Hindlimb muscle (tissue), 1 donor: ENCODE data around the gene ST3GAL2. TPM values are rescaled to one million over a fixed set of nuclear protein-coding genes. Genes with fewer than 3 reads are reported as not detected.
A peak's percentile ranks its signal among the peaks of the same experiment; 100 is the strongest.
"Not testable (repeated sequence)": the region's sequence is repeated elsewhere in the genome, so short reads cannot be mapped to it uniquely, and the experiment has no call there.

Source experiments
- DNase-seq: peaks from one replicate; pipeline ENCODE4 v3.0.0-alpha.2; 2013
- polyA plus RNA-seq: library from polyadenylated mRNA; unstranded; fragments of 120-200 nt; gene quantifications from one replicate; pipeline ENCODE4 v1.2.1, GENCODE V29; 2013; ENCODE audit not compliant: insufficient read length

The ST3GAL2 gene
- polyA plus RNA-seq, 1 donor: 30.5 TPM

DNA sequence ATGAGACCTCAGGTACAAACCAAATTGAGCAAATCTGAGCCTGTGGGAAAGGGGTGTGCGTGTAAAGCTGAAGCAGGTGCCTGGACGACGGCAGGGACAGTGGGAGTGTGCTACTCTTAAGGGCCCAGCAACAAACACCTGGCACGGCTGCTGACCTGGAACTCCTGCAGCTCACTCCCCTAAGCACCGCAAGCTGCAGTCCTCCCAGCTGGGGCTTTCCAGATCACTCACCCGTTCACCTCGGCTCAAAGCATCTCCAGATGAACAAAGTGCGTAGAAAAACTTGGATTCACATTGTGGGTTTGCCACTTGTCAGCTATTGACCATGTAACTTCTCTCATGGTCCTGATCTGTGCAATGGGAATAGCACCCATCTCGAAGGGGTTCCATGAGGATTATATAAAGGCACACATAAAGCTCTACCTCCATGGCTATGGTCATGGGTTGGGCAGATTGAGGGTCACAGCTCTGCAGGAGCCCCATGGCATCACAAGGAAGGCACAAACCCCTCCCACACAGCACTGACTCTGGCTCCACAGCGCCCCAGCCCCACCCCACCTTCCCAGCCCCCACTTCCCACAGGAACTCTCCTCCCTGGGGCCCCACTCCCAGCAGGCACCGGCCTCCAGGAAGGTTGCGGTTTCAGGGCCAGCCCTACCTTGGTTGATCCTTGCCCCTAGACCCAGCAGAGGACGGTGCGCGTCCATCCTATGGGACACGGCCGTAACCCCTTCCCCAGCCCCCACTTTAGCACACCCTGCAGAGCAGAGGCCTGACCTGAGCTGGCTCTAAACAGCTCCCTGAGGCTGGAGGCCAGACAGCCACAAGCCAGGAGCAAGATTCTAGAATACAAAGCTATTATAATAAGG, 21.9 kb downstream of the ST3GAL2 start:
- DNase-seq: no peak

DNA sequence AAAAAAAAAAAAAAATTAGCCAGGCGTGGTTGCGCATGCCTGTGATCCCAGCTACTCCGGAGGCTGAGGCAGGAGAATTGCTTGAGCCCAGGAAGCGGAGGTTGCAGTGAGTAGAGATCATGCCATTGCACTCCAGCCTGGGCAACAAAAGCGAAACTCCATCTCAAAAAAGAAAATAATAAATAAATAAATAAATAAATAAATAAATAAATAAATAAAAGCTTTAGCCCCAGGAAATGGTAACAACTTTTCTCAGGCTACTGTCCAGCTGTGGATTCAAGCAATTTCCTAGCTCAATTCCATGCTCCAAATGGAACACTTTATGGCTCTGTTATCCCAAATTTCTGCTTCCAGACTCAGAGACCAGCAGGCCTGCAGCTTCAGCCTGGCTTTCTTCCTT, 25.3 kb downstream of the ST3GAL2 start:
- not testable (repeated sequence) for DNase-seq

DNA sequence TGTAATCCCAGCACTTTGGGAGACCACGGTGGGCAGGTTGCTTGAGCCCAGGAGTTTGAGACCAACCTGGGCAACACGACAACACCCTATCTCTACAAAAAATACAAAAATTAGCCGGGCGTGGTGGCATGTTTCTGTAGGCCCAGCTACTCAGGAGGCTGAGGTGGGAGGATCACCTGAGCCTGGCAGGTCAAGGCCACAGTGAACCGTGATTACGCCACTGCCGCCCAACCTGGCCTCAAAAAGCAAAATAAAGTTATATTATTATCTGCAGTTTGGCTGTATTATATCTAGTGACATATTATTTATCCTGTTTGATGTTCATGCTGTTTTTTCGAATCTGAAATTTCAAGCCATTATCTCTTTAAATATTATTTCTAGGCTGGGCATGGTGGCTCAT, 26.5 kb downstream of the ST3GAL2 start:
- DNase-seq: no peak

DNA sequence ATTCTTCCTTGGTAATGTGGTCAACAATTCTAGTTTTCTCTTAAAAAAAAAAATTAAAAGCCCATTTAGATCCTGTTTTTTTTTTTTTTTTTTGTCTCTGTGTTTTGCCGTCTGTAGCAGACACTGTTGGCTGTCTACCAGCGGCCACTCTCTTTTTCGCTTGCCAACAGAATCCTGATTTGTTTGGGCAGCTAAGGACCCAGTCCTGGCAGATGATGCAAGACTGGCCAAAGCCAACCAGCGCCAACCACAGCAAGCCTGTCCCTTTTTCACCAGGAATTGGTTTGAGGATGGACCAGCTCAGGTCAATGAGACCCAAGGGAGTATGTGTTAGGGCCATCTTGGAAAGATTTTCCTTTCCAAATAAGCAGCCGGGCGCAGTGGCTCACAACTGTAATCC, 28.2 kb downstream of the ST3GAL2 start:
- no peak for DNase-seq

DNA sequence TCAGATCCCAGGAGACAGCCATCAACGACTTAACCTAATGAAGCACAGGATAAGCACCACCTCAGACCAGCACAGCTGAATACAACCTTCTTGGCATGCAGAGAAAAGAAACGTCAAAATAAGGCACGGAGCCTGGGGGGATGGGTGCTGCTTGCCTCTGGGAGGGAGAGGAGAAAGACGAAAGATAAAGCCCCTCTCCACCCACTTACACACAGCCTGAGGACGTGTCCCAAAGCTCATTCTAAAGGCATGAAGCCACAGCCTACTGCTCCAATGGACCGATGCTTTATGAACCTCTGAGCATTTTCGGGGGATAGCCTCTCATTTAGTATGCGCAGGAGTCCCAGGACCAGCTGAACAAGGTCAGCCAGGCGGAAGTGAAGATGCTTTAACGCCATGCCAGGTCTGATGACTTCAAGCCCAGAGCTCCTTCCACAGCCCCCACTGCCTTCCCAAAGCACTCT, 31.1 kb downstream of the ST3GAL2 start:
- no peak for DNase-seq

DNA sequence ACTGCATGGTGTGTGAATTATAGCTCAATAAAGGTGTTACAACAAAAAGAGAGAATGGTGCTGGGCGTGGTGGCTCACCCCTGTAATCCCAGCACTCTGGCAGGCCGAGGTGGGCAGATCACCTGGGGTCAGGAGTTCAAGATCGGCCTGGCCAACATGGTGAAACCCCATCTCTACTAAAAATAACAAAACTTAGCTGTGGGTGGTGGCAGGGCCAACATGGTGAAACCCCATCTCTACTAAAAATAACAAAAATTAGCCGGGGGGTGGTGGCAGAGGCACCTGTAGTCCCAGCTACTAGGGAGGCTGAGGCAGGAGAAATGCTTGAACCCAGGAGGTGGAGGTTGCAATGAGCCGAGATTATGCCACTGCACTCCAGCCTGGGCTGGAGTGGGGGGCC, 32.8 kb downstream of the ST3GAL2 start:
- not testable (repeated sequence) for DNase-seq

DNA sequence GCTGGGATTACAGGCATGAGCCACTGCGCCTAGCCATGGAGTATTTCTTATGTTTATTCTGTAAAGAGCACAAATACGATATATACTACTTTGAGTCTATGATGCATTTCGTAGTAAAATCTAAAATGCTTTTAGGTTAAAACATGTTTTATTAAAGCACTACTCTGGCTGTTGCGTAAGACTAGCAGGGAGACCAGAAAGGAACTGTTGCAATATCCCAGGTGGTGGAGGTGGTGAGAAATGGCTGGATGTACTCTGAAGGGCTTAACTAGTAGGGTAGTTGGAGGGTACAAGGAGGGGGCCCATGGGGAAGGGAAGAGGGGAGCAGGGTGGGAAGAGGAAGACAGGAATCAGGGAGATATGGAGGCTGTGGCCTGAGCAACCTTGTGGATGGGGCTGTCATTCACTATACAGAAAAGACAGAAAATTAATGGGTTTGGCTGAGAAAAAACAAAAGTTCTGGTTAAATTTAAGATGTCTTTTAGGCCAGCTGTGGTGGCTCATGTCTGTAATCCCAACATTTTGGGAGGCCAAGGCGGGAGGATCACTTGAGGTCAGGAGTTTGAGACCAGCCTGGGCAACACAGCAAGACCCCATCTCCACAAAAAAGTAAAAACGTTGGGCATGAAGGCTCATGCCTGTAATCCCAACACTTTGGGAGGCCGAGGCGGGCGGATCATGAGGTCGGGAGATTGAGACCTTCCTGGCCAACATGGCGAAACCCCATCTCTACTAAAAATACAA, 35.8 kb downstream of the ST3GAL2 start:
- no peak for DNase-seq

DNA sequence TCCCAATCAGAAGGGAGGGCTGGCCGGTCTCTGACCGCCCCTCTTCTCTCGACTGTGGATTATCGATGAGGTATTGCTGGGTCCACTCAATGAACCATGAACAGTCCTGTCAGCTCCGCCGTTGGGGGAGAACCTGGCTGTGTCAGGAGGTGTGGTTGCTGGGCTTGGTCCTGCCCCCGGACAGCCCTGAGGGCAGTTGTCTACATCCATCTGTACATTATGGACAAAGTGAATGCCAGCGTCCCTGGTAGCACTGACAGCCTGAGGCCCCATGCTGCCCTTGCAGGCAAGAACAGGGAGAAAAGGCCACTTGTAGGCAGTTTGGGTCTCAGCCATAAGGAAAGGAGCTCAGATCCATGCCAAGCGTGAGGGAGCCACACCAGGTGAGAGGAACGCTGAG, 38.9 kb downstream of the ST3GAL2 start:
- DNase-seq: no peak

DNA sequence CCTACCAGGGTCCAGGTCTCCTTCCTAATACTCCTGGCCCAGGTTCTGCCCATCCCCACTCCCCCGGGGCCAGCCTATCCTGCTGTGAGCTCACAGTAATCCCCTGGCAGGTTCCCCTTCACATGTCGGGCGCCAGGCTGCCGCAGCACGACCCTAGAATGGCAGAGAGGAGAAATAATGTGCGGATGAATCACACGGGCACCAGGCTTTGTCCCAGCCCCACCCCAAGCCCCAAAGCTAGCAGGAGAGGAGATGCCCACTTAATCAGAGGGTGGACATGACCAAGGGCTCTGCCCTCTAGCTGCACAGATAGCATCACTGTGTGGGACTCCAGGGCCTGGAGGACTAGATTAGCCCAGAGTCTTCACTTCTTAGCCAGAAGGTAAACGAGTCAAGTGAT, 39.5 kb downstream of the ST3GAL2 start:
- DNase-seq: no peak

DNA sequence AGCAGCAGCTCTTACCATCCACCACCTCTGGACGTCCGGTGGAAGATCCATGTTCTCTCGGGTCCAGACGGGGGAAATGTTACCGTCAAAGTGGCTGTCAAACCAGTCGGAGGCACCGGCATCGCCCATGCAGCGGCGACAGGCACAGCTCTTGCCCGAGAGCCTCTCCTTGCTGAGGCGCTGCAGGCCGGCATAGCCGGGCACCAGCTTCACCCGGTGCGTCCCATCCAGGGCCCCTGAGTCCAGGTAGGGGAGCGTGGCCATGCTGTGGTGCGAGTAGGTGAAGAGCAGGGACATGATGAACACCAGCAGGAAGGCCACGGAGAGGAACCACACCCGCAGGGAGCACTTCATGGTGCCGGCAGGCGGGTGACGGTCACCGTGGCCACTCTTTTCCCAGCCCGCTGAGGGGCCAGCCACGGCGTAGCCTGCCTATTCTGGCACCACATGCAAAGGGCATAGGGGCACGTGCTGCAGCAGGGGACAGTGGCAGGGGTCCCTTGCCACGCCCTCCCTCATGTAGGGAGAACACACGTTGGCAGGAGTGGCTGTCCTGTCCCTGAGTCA, 40.6 kb downstream of the ST3GAL2 start:
- no peak for DNase-seq

DNA sequence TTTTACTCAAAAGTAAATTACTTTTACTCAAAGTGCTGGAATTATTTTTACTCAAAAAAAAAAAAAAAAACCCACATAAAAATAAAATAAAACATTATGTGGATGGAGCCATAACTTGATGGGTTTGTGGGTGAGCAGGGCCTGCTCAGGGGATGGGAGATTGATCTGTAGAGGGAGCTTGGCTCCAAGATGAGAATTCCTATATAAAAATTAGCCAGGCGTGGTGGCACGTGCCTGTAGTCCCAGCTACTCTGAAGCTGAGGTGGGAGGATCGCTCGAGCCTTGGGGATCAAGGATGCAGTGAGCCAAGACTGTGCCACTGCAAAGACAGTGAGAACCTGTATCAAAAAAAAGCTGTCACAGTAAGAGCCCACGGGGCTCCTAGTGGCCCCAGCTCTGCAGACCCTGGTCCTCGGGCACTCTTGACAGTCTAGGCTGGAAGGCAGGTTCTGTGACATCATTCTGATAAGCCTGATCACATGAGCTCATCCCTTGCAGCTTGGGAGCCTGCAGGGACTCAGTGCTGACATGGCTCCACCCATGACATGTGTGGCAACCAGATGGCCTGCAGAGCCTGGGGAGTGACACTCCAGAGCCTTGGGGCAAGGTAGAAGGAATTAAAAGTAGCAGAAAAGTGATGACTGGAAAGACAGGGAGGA, 42.5 kb downstream of the ST3GAL2 start:
- no peak for DNase-seq

DNA sequence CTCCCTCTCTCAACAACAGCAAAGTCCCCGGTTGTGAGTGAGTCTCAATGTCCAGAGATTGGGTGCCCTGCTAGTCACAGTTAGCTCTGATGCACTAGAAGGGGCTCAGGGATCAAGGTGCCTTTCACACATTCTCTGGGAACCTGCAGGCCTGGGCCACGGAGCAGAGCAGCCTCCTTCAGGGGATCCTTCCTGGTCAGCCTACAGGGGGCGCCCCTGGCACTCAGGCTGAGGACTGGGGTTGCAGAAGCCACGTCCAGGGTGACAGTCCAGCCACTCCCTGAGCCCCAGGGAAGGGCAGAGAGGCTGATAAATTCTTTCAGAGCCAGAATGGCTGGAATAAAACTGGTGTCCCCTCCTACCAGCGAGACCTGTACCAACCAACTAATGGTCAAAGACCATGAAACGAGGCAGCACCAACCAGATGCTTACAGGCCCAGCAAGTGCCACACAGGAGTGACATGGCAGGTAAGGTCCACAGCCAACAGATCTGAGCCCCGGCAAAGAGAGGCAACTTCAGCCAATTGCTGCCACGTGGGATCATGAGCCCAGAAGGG, 43.5 kb downstream of the ST3GAL2 start:
- DNase-seq: peak; percentile 25

DNA sequence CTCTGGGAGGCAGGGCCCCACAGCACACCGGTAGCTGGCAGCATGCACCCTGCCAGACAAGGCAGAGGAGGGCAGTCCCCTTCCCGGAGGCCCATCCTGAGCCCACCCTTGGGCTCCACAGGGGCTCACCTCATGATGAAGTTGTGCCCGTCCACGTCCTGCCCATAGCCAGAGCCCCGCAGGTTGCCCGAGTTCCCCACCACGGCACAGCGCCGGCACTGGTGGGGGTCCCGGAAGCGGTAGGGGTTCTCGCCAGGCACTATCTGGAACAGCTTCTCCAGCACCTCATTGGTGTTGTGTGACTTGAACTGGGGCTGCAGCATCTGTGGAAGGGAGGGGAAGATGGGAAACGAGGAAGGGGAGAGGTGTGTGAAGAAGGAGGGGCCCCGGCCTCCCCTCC, 44.0 kb downstream of the ST3GAL2 start:
- no peak for DNase-seq

DNA sequence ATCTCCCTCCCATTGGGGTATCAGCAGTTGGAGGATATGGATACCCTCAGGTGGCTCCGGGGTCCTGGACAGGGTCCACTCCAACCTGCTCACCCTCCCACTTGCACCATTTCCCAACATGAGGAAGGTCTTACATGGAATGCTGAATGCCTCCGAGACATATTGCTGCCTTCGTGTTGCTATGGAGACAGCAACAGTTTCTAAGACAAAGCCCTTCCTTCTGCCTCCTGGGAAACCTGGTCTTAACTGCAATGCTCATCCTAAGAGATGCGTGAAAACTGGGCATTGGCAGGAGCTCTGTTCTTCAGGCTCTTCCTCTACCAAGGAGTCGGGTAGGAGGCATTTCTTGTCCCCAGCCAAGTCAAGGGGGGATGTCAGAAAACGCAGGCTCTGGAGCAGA, 45.2 kb downstream of the ST3GAL2 start:
- DNase-seq: no peak

DNA sequence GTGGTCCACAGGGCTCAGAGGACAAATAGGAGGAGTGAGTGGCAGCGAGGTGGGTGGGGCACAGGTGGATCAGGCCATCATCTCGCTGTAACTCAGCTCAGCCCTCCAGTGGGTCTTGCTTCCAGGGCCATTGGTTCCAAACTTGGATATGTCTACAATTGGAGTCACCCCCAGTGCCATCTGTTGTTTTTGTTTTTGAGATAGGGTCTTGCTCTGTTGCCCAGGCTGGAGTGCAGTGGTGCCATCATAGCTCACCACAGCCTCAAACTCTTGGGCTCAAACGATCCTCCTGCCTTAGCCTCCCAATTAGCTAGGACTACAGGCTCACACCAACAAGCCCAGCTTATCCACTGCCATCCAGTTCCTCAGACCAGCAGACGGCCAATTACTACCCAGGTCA, 46.3 kb downstream of the ST3GAL2 start:
- no peak for DNase-seq

DNA sequence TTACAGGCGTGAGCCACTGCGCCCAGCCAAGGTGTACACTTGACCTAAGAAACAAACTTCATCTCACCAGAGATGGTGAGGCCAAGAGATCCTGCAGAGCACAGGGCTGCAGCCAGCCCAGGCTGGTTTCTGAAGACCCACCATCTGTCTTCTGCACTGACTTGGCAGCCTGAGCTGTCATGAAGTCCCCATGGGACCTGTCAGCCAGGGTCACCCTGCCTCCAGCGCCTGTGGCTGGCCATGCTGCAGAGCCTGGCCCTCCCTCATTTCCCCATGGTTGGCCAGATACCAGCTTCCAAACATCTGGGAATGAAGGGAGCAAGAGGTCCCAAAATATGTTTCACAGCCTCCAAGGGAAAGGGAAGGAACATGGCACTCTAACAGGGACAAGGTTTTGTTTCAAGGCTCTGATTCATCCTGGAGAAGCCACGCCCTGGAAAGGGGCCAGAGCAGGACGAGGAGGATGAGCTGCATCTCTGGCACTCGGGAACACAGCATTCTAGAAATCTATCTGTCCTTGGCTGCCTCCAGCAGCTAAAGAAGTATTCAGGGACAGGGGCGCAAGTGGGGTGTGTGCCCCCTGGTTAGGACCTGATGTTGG, 46.9 kb downstream of the ST3GAL2 start:
- DNase-seq: no peak

DNA sequence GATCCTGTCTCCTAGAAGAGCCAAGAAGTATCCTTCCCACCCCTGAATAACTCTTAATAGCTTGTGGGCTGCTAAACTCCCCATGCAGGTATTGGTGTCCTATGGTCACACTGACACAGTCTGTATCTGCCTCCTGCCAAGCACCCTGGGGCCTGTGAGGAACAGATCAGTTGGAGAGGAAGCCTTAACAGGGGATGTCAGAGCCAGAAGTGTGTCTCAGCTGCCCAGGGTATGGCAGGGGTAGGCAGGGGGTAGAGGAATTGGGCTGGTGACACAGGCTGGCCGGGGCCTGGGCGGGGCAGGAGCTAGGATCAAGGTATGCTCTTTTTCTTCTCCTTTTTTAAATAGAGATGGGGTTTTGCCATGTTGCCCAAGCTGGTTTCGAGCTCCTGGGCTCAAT, 47.5 kb downstream of the ST3GAL2 start:
- no peak for DNase-seq

DNA sequence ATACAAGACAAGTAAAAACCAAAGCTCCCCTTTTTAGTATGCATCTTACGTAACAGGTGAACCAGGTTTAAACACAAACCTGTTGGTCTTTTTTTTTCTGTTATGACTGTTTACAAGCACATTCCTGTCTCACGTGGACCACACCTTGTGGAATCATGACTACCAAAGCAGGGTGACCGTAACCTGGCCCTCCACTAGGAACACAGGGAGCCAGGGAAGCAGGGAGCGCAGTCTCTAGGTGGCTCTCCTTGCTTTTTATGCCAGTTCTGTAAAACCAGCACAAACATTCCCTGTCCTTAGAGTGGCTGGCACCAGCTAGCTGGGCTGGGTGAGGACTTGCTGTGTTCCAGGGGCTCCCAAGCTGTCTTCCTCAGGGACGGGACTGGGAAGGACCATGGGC, 48.1 kb downstream of the ST3GAL2 start:
- DNase-seq: no peak

DNA sequence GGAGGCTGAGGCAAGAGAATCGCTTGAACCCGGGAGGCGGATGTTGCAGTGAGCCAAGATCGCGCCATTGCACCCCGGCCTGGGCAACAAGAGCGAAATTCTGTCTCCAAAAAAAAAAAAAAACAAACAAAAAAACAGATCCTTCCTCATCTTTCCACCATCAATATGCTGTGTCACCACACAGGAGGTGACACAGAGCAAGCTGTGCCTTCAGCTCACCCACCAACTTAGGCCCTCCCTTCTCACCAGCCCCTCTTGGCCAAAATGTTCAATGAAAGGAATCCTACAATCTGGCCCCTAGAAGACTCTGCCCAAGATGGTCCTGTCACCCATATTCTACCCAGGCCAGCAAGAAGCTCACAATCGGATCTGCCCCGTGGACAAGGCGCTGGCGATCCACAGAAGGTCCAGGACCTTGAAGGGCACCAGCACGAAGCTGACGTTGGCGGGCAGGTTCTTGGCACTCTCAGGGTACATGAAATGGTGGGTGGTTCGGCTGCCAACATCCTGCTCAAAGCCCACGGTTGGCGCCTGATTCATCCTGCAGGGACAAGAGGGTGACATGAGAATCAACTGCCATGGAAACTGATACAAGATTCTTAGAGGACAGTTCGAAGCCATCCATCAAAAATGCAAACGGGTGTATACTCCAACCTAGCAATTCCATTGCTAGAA, 50.8 kb downstream of the ST3GAL2 start:
- no peak for DNase-seq

DNA sequence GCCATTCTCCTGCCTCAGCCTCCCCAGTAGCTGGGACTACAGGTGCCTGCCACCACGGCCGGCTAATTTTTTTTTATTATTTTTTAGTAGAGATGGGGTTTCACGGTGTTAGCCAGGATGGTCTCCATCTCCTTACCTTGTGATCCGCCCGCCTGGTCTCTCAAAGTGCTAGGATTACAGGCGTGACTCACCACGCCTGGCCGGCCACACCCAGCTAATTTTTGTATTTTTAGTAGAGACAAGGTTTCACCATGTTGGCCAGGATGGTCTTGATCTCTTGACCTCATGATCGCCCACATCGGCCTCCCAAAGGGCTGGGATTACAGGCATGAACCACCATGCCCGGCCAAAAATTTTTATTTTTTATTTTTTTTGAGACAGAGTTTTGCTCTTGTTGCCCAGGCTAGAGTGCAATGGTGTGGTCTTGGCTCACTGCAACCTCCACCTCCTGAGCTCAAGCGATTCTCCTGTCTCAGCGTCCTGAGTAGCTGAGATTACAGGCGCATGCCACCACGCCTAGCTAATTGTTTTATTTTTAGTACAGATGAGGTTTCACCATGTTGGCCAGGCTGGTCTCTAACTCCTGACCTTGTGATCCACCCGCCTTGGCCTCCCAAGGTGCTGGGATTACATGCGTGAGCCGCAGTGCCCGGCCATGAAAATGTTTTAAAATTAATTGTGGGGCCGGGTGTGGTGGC, 52.5 kb downstream of the ST3GAL2 start:
- DNase-seq: not testable (repeated sequence)

DNA sequence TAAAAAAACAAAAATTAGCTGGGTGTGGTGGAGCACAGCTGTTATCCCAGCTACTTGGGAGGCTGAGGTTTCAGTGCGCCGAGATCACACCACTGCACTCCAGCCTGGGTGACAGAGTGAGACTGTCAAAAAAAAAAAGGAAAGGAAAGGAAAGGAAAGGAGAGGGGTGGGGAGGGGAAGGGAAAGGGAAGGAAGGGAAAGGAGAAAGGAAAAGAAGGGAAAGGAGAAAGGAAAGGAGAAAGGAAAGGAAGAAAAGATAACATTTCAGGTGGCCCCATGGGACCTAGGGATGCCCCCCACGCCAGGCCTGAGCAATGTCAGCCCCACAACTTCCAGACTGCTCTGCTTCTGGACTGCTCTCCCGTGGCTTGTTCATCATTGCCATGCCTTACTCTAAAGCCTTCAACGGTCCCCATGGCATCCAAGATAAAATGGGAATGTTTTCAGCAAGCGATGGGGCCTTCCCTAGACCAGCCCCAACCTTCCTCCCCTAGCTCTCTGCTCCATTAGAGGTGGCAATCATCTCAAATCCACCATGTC, 55.4 kb downstream of the ST3GAL2 start:
- no peak for DNase-seq
